HepG2 (cell line): ENCODE measurements around the gene KANSL3. TPM values are rescaled to one million over a fixed set of nuclear protein-coding genes. Genes with fewer than 3 reads are reported as not detected.

Experiments used
- ATF1 ChIP-seq: IDR thresholded peaks from 2 replicates; pipeline ENCODE4 v1.6.1; 2016; ENCODE audit warnings: mild to moderate bottlenecking, control low read depth
- BRD4 ChIP-seq: sonication (generic); formaldehyde crosslinking; IDR thresholded peaks from 2 replicates; pipeline ENCODE4 v1.4.0; 2020; ENCODE audit warnings: missing genetic modification reagents
- FOSL2 ChIP-seq: sonication (generic); formaldehyde crosslinking; IDR thresholded peaks from 2 replicates; pipeline ENCODE4 v1.4.0; 2020; ENCODE audit warnings: missing genetic modification reagents
- HNF4A ChIP-seq: sonication (generic); formaldehyde crosslinking; IDR thresholded peaks from 2 replicates; pipeline ENCODE4 v1.4.0; 2020; ENCODE audit warnings: missing genetic modification reagents
- HOXA3 ChIP-seq: sonication (generic); formaldehyde crosslinking; IDR thresholded peaks from 2 replicates; pipeline ENCODE4 v1.5.0; 2020; ENCODE audit warnings: missing genetic modification reagents
- IRX3 ChIP-seq: sonication (generic); formaldehyde crosslinking; IDR thresholded peaks from 2 replicates; pipeline ENCODE4 v1.8.1; 2023; ENCODE audit warnings: mild to moderate bottlenecking, low read depth, missing genetic modification reagents, borderline replicate concordance
- MED1 ChIP-seq: sonication (generic); formaldehyde crosslinking; IDR thresholded peaks from 2 replicates; pipeline ENCODE4 v1.4.0; 2020; ENCODE audit warnings: missing genetic modification reagents
- MIER3 ChIP-seq: IDR thresholded peaks from 2 replicates; pipeline ENCODE4 v1.6.1; 2016; ENCODE audit warnings: missing compliant biosample characterization, borderline replicate concordance
- NCOR1 ChIP-seq: fragments of 200-600 bp; sonication (generic); IDR thresholded peaks from 2 replicates; pipeline ENCODE4 v1.7.0; 2017; ENCODE audit warnings: antibody characterized with exemption, low read length, borderline replicate concordance
- POLR2G ChIP-seq: fragments of 200-400 bp; formaldehyde crosslinking; IDR thresholded peaks from 2 replicates; pipeline ENCODE4 v1.6.1; 2018; ENCODE audit warnings: mild to moderate bottlenecking, low read depth, low read length, moderate library complexity
- SOX13 ChIP-seq, 3 experiments: fragments of 450-650 bp in 1 of 3; sonication (generic) in 1 of 3; formaldehyde crosslinking in 1 of 3; IDR thresholded peaks in 2 of 3; conservative IDR thresholded peaks in 1 of 3; 2 replicates each; pipeline versions ENCODE4 v1.5.0 to v1.6.1; 2016 to 2020; ENCODE audit warnings: antibody characterized with exemption in 1 of 3, mild to moderate bottlenecking in 1 of 3, missing compliant biosample characterization in 1 of 3, missing genetic modification reagents in 1 of 3, moderate library complexity in 1 of 3
- SP5 ChIP-seq: IDR thresholded peaks from 2 replicates; pipeline ENCODE4 v1.6.1; 2016; ENCODE audit warnings: low read depth, borderline replicate concordance
- ZBTB39 ChIP-seq: sonication (generic); formaldehyde crosslinking; IDR thresholded peaks from 2 replicates; pipeline ENCODE4 v1.5.0; 2020; ENCODE audit warnings: missing genetic modification reagents
- ZC3H4 ChIP-seq: sonication (generic); formaldehyde crosslinking; IDR thresholded peaks from 2 replicates; pipeline ENCODE4 v1.4.0; 2020; ENCODE audit warnings: missing genetic modification reagents, borderline replicate concordance
- ZNF180 ChIP-seq: sonication (generic); formaldehyde crosslinking; IDR thresholded peaks from 2 replicates; pipeline ENCODE4 v1.4.0; 2020; ENCODE audit warnings: low read depth, missing genetic modification reagents, borderline replicate concordance
- ZNF296 ChIP-seq: sonication (generic); formaldehyde crosslinking; conservative IDR thresholded peaks from 2 replicates; pipeline ENCODE4 v1.5.0; 2020; ENCODE audit warnings: mild to moderate bottlenecking, missing genetic modification reagents
- ZNF383 ChIP-seq: sonication (generic); formaldehyde crosslinking; IDR thresholded peaks from 2 replicates; pipeline ENCODE4 v1.4.0; 2020; ENCODE audit warnings: missing genetic modification reagents, mild to moderate bottlenecking, borderline replicate concordance
- ZNF614 ChIP-seq: IDR thresholded peaks from 2 replicates; pipeline ENCODE4 v1.6.1; 2018; ENCODE audit warnings: missing biosample characterization, missing genetic modification reagents, inconsistent platforms, borderline replicate concordance
- ZNF713 ChIP-seq: sonication (generic); formaldehyde crosslinking; IDR thresholded peaks from 2 replicates; pipeline ENCODE4 v1.4.0; 2020; ENCODE audit warnings: mild to moderate bottlenecking, missing genetic modification reagents
- ZNF781 ChIP-seq: sonication (generic); formaldehyde crosslinking; IDR thresholded peaks from 2 replicates; pipeline ENCODE4 v1.5.1; 2020; ENCODE audit warnings: borderline replicate concordance, mild to moderate bottlenecking, missing genetic modification reagents; ENCODE audit errors: not compliant biosample characterization
- ZNF850 ChIP-seq: sonication (generic); formaldehyde crosslinking; conservative IDR thresholded peaks from 2 replicates; pipeline ENCODE4 v1.9.0; 2021; ENCODE audit warnings: mild to moderate bottlenecking, missing genetic modification reagents
- ZZZ3 ChIP-seq: sonication (generic); formaldehyde crosslinking; IDR thresholded peaks from 2 replicates; pipeline ENCODE4 v1.4.0; 2020; ENCODE audit warnings: missing genetic modification reagents, mild to moderate bottlenecking, borderline replicate concordance
- polyA plus RNA-seq, 8 experiments: library from polyadenylated mRNA; depleted of rRNA in 3 of 8; stranded (reverse) in 7 of 8; unstranded in 1 of 8; fragments of >200 nt; fragmentation: Illumina TruSeq in 4 of 8; extraction: Trizol in 4 of 8; gene quantifications; 2 replicates each; pipeline versions ENCODE4 v1.2.1 to v1.2.3, GENCODE V29; 2011 to 2016; ENCODE audit warnings: low read depth in 4 of 8, missing spikeins in 1 of 8, mixed read lengths in 1 of 8; ENCODE audit not compliant: insufficient read depth in 1 of 8
- total RNA-seq, 5 experiments: library from RNA; depleted of rRNA; stranded (reverse); fragments of >200 nt; fragmentation: Illumina TruSeq; extraction: Trizol; gene quantifications; 2 replicates each; pipeline ENCODE4 v1.2.3, GENCODE V29; 2016; ENCODE audit warnings: low read depth in 1 of 5
- TF ChIP-seq, protein P1 (sequence below): sonication (generic); formaldehyde crosslinking; IDR thresholded peaks from 2 replicates; pipeline ENCODE4 v1.4.0; 2020; ENCODE audit warnings: missing genetic modification reagents; ENCODE audit errors: not compliant biosample characterization
- TF ChIP-seq, protein P2 (sequence below): sonication (generic); formaldehyde crosslinking; IDR thresholded peaks from 2 replicates; pipeline ENCODE4 v1.4.0; 2020; ENCODE audit warnings: mild to moderate bottlenecking, low read depth, missing genetic modification reagents

KANSL3 gene
- total and polyA plus RNA-seq, 2 of the 13 experiments (the other 11 are each of a cell fraction or from before 2014, with no cell fraction given) = 20.8 to 37.3 TPM

GRCh38 chr2:96550787-96551604 is 87.1 kb downstream of the KANSL3 start (continued):
- TF ChIP-seq ZNF614 (CRISPR knock-in tag) (no peak), ZNF296 (CRISPR knock-in tag) (peak; percentile 89; the same call in 1 of the 2 replicates), ZNF180 (CRISPR knock-in tag) (no peak), ZZZ3 (CRISPR knock-in tag) (peak; percentile 59; the same call in 1 of the 2 replicates), ZC3H4 (no peak), MED1 (CRISPR knock-in tag) (0 out of 2 replicates have a peak, but pooled peaks have one; percentile 6), MIER3 (CRISPR knock-in tag) (no peak), IRX3 (CRISPR knock-in tag) (0 out of 2 replicates have a peak, but pooled peaks have one; percentile 21), HNF4A (peak; percentile 94), FOSL2 (CRISPR knock-in tag) (peak; percentile 34; the same call in 1 of the 2 replicates), ZNF850 (CRISPR knock-in tag) (no peak), HOXA3 (CRISPR knock-in tag) (peak; percentile 29; the same call in 1 of the 2 replicates), POLR2G (peak; percentile 14; the same call in 1 of the 2 replicates), NCOR1 (peak; percentile 18; the same call in 1 of the 2 replicates), ZBTB39 (CRISPR knock-in tag) (peak; percentile 40; the same call in 1 of the 2 replicates), SP5 (CRISPR knock-in tag) (0 out of 2 replicates have a peak, but pooled peaks have one; percentile 48), ATF1 (no peak), ZNF781 (CRISPR knock-in tag) (peak; percentile 35), ZNF383 (0 out of 2 replicates have a peak, but pooled peaks have one; percentile 76), BRD4 (no peak), ZNF713 (CRISPR knock-in tag) (no peak), SOX13 (IDR thresholded peaks at IDR 0.05) (no peak), SOX13 (CRISPR knock-in tag; conservative IDR thresholded peaks at IDR 0.05 in 1 of 2, IDR thresholded peaks at IDR 0.05 in 1 of 2) (no peak)
- TF ChIP-seq, protein P1, sequence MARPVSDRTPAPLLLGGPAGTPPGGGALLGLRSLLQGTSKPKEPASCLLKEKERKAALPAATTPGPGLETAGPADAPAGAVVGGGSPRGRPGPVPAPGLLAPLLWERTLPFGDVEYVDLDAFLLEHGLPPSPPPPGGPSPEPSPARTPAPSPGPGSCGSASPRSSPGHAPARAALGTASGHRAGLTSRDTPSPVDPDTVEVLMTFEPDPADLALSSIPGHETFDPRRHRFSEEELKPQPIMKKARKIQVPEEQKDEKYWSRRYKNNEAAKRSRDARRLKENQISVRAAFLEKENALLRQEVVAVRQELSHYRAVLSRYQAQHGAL (CRISPR knock-in tag) = no peak
- TF ChIP-seq, protein P2, sequence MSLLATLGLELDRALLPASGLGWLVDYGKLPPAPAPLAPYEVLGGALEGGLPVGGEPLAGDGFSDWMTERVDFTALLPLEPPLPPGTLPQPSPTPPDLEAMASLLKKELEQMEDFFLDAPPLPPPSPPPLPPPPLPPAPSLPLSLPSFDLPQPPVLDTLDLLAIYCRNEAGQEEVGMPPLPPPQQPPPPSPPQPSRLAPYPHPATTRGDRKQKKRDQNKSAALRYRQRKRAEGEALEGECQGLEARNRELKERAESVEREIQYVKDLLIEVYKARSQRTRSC = 0 out of 2 replicates have a peak, but pooled peaks have one; percentile 48
